ENCODE data around the gene TAF15. TPM values are rescaled to one million over a fixed set of nuclear protein-coding genes. Genes with fewer than 3 reads are reported as not detected.
A peak's percentile ranks its signal among the peaks of the same experiment; 100 is the strongest.

The TAF15 gene
- total RNA-seq, 1 donor = 74.3 TPM

DNA sequence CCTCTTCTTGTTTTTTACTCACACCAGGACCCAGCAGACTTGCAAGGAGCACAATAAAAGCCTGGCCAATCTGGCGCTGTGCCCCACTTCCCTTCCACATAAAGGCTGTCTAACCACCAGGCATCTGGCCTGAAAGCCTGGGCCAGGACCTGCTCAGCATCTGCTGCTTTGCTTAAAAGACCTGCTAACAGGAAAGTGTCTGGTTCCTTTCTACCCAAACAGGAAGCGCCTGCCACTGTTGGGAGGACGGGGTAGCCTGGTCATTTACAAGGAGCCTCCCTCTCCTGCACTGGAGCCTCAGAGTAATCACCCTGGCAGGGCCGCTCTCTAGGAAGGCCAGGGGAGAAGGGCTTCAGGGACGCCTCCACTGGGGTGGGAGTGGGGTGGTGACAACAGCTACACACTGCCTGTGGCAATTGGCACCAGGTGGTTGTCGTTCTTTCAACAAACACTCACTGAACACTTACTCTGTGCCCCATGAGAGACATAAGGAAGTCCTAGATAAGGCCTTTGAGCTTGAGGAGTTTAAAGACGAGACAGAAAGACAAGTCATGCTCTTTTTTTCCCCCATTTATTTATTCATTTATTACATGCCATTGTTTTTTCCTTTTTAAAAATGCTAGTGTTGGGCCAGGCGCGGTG, 7.6 kb upstream of the TAF15 start:
- peak; percentile 86 for DNase-seq (ENCODE audit: low read depth)
- no peak overlapping the region for H3K4me3 ChIP-seq (ENCODE audit: low read depth, low read length)
- TF ChIP-seq, protein P1, sequence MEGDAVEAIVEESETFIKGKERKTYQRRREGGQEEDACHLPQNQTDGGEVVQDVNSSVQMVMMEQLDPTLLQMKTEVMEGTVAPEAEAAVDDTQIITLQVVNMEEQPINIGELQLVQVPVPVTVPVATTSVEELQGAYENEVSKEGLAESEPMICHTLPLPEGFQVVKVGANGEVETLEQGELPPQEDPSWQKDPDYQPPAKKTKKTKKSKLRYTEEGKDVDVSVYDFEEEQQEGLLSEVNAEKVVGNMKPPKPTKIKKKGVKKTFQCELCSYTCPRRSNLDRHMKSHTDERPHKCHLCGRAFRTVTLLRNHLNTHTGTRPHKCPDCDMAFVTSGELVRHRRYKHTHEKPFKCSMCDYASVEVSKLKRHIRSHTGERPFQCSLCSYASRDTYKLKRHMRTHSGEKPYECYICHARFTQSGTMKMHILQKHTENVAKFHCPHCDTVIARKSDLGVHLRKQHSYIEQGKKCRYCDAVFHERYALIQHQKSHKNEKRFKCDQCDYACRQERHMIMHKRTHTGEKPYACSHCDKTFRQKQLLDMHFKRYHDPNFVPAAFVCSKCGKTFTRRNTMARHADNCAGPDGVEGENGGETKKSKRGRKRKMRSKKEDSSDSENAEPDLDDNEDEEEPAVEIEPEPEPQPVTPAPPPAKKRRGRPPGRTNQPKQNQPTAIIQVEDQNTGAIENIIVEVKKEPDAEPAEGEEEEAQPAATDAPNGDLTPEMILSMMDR (IDR thresholded peaks at IDR 0.05; ENCODE audit: insufficient read depth, low read length) = no peak

DNA sequence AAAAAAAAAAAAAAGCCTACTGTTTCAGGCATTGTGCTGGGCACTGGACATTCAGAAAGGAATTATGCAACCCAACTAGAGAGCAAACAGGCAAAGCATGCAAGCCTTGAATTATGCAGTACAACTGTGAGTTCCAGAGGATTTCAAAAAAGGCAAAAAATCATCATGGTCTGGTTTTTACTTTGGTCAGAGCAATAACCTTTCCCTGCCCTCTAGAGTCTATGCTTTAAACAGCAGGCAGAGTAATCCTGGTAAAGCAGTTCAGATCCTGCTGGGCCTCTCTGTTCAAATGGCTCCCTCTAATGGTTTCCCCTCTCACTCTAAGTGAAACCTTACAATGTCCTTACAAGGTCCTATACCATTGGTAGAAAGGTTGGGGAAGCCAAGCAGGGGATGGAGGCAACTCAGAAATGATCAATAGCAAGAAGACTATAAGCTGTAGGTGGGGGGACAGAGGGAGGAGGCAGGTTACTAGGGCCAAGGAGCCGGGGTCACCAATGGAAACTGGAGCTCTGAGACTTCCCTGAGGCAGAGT, 4.6 kb upstream of the TAF15 start:
- H3K4me3 ChIP-seq (ENCODE audit: low read depth, low read length) = no peak overlapping the region
- DNase-seq (ENCODE audit: low read depth) = peak; percentile 96
- TF ChIP-seq, protein P1 (IDR thresholded peaks at IDR 0.05; ENCODE audit: insufficient read depth, low read length) = peak; percentile 94

DNA sequence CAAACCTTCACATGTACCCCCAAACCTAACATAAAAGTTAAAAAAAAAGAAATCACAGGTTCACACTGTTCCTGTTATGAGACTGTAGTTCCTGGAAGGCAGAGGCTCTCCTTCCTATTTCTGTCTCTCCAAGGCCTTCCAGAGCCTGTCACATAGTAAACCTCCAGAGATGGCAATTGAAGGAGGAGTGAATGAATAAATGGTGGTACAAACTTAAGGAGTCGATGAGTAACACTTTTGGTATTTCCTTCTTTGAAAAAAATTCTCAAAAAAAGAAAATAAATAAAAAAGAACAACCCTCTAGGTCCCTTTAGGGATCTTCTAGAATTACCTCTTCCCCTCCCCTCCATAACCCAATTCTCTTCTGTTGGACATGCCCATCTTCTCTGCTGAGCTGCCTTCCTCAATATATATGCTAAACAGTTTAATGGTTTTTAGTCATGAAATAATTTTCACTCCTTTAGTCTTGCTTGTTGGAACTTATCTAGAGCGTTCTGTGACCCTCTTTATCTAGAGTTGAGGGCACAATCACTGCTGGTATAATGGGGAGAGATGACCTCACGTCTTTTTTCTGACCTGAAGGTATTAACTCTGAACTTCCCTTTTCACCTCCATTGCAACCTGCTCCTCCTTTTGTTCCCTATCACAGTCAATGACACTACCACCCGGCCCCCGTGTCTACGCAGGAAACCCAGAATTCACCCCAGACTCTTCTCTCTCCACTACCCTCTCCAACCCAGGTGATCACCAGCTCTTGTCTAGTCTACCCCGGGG, 1.7 kb upstream of the TAF15 start:
- no peak overlapping the region for H3K4me3 ChIP-seq (ENCODE audit: low read depth, low read length)
- TF ChIP-seq, protein P1 (IDR thresholded peaks at IDR 0.05; ENCODE audit: insufficient read depth, low read length) = no peak
- peak; percentile 68 for DNase-seq (ENCODE audit: low read depth)

DNA sequence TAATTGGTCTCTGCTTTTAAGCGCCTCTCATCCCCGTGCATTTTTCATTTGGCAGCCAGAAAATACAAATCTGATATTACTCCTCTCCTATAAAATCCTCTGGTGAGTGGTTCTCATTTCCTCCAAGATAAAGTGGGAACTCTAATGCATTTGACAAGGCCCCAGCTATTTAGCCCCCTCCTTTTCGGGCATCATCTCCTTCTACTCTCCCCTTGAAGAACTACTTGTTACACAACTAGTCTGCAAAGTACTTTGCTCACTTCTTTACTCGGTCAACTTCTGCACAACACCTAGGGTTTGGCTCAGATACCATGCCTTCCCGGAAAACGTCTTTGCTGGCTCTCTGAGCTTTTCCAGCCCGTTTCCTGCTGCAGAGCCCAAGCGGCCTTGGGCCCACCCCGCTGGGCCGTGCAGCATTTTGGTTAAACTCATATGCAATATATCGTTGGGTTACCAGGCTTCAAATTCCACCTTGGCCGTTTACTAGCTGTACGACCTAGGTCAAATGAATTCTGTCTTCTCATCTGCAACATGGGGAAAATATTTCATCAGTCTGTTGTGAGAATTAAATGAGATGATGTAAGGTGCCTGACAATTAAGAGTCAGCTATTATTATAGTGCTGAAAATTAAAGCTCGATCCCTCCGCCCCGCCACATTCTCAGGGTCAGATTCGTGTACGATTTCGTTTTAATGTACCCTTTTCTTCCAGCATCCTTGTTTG, 883 bp upstream of the TAF15 start:
- peak overlapping the region; percentile 77 for H3K4me3 ChIP-seq (ENCODE audit: low read depth, low read length)
- no peak for DNase-seq (ENCODE audit: low read depth)
- TF ChIP-seq, protein P1 (IDR thresholded peaks at IDR 0.05; ENCODE audit: insufficient read depth, low read length) = peak; percentile 5

DNA sequence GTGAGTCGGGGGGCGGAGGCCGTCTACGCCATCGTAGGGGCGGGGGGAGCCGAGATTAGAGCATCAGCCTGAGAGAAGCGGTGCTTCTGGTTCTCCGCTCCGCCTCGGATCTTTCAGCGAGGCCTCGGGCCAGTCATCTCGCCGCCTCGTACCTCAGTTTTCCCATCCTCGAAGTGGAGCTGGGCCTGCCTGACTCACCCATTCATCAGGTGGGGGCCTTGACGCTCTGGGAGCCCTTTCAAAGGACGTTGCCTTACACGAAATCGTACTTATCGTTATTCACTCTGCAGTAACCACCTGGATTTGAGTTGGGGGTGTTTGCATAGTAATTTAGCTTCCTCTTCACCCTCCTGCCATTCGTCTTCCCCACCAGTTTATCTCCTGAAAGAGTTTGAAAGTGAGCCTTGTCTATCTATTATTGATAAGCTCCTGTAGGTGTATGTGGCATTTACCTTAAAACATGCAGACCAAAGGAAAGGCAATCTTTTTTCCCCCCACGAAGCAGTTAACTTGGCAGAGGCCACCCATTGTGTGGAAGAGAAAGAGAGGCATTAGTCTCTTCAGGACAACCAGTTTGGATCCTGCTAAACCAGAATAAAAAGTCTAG, 674 bp downstream of the TAF15 start:
- TF ChIP-seq, protein P1 (IDR thresholded peaks at IDR 0.05; ENCODE audit: insufficient read depth, low read length) = no peak
- peak overlapping the region; percentile 98 for H3K4me3 ChIP-seq (ENCODE audit: low read depth, low read length)
- peak; percentile 23 for DNase-seq (ENCODE audit: low read depth)

DNA sequence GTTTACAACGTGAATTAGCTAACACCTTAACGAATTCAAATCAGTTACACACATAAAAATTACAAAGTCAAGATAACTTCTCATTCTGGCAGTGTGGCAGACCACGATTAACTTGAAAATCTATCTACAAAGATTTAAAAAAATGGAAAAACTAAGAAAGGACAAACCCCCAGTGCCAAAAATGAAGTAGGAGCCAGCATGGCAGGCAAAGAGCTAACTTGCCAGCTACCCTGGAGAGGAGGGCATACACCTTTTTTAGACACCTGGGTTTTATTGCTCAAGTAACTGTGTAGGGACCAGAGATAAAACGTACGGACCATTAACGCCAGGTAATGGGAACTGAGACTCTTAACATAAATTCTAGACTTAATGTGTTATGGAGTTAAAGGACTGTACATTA, 2.5 kb downstream of the TAF15 start:
- no peak for DNase-seq (ENCODE audit: low read depth)
- TF ChIP-seq, protein P1 (IDR thresholded peaks at IDR 0.05; ENCODE audit: insufficient read depth, low read length) = no peak
- H3K4me3 ChIP-seq (ENCODE audit: low read depth, low read length) = no peak overlapping the region
